Suprapubic skin (tissue), 4 donors: ENCODE results near the gene LHFPL6. TPM values are rescaled to one million over a fixed set of nuclear protein-coding genes. Genes with fewer than 3 reads are reported as not detected.
A peak's percentile ranks its signal among the peaks of the same experiment; 100 is the strongest.

Source experiments
- DNase-seq, 2 donors: peaks; one replicate each; pipeline ENCODE4 v3.0.0-alpha.2; 2019; ENCODE audit warnings: low spot score in 2 of 2
- H3K27ac ChIP-seq: fragments of 200-600 bp; sonication (generic); one replicate; pipeline ENCODE4 v1.5.1; 2019
- H3K27me3 ChIP-seq: fragments of 200-600 bp; sonication (generic); one replicate; pipeline ENCODE4 v1.5.1; 2019
- H3K36me3 ChIP-seq: fragments of 200-600 bp; sonication (generic); one replicate; pipeline ENCODE4 v1.5.1; 2019
- H3K4me1 ChIP-seq: fragments of 200-600 bp; sonication (generic); one replicate; pipeline ENCODE4 v1.5.1; 2019
- H3K4me3 ChIP-seq: fragments of 200-600 bp; sonication (generic); one replicate; pipeline ENCODE4 v1.5.1; 2019; ENCODE audit warnings: mild to moderate bottlenecking
- H3K9me3 ChIP-seq: fragments of 200-600 bp; sonication (generic); one replicate; pipeline ENCODE4 v1.5.1; 2019
- CTCF ChIP-seq, 2 donors: fragments of 200-600 bp in 1 of 2; fragments of 450-650 bp in 1 of 2; sonication (generic) in 1 of 2; IDR thresholded peaks; one replicate each; pipeline ENCODE4 v1.5.1; 2016 to 2019; ENCODE audit warnings: antibody characterized with exemption in 2 of 2, mild to moderate bottlenecking in 1 of 2, moderate library complexity in 1 of 2
- EP300 ChIP-seq: sonication (generic); formaldehyde crosslinking; IDR thresholded peaks from one replicate; pipeline ENCODE4 v1.6.1; 2017; ENCODE audit warnings: antibody characterized with exemption
- POLR2A ChIP-seq, 2 donors: fragments of 450-650 bp; IDR thresholded peaks; one replicate each; pipeline ENCODE4 v1.6.1; 2017; ENCODE audit warnings: antibody characterized with exemption in 2 of 2, mild to moderate bottlenecking in 2 of 2, moderate library complexity in 2 of 2
- POLR2AphosphoS5 ChIP-seq, 3 donors: sonication (generic); formaldehyde crosslinking; IDR thresholded peaks; one replicate each; pipeline ENCODE4 v1.6.1; 2017; ENCODE audit warnings: antibody characterized with exemption in 3 of 3
- WGBS: methylation state at CpG from one replicate; pipeline ENCODE4 v1.1.5; 2018; 5-methylcytosine and 5-hydroxymethylcytosine counted together
- total RNA-seq, 4 donors: library from RNA; depleted of rRNA; stranded (reverse); fragments of >200 nt; gene quantifications; one replicate each; pipeline ENCODE4 v1.1.0, GENCODE V29; 2016

Gene LHFPL6
- total RNA-seq, 4 donors from 2014 or later, result 10.6 to 21.0 (median 15.6) TPM

GRCh38 chr13:39631307-39631706, 28.3 kb upstream of the LHFPL6 start:
- TF ChIP-seq POLR2A (IDR thresholded peaks at IDR 0.05) (no peak), POLR2AphosphoS5 (IDR thresholded peaks at IDR 0.05) (no peak), EP300 (no peak), CTCF (IDR thresholded peaks at IDR 0.05) (no peak)
- no peak for DNase-seq
- Histone ChIP-seq H3K4me1 (no peaks in the 10 kb centered on the region), H3K27ac (no peak overlapping the region), H3K9me3 (no peaks in the 10 kb centered on the region), H3K36me3 (no peaks in the 10 kb centered on the region), H3K4me3 (no peak overlapping the region), H3K27me3 (peaks cover 4% of the 10 kb centered on the region)
- 80% methylated on average over 1 of the region's 1 CpG for WGBS

GRCh38 chr13:39623466-39623865, 20.5 kb upstream of the LHFPL6 start:
- no peak overlapping the region for H3K27ac ChIP-seq
- no peaks in the 10 kb centered on the region for H3K9me3 ChIP-seq
- TF ChIP-seq POLR2AphosphoS5 (IDR thresholded peaks at IDR 0.05) (no peak), CTCF (IDR thresholded peaks at IDR 0.05) (no peak), POLR2A (IDR thresholded peaks at IDR 0.05) (no peak), EP300 (no peak)
- no peaks in the 10 kb centered on the region for H3K27me3 ChIP-seq
- H3K36me3 ChIP-seq, result no peaks in the 10 kb centered on the region
- DNase-seq, result no peak
- no peak overlapping the region for H3K4me3 ChIP-seq
- 87% methylated on average over 1 of the region's 1 CpG for WGBS
- no peaks in the 10 kb centered on the region for H3K4me1 ChIP-seq

GRCh38 chr13:39618561-39618960, 15.6 kb upstream of the LHFPL6 start:
- Histone ChIP-seq H3K4me3 (no peak overlapping the region), H3K36me3 (no peaks in the 10 kb centered on the region), H3K27ac (no peak overlapping the region), H3K9me3 (no peaks in the 10 kb centered on the region), H3K27me3 (no peaks in the 10 kb centered on the region), H3K4me1 (no peaks in the 10 kb centered on the region)
- DNase-seq, result no peak
- TF ChIP-seq POLR2A (IDR thresholded peaks at IDR 0.05) (no peak), CTCF (IDR thresholded peaks at IDR 0.05) (no peak), POLR2AphosphoS5 (IDR thresholded peaks at IDR 0.05) (no peak), EP300 (no peak)
- 50% methylated on average over 1 of the region's 1 CpG for WGBS

GRCh38 chr13:39616087-39616694, 13.2 kb upstream of the LHFPL6 start:
- Histone ChIP-seq H3K4me1 (no peaks in the 10 kb centered on the region), H3K36me3 (no peaks in the 10 kb centered on the region), H3K27me3 (no peaks in the 10 kb centered on the region), H3K9me3 (no peaks in the 10 kb centered on the region), H3K27ac (no peak overlapping the region), H3K4me3 (no peak overlapping the region)
- TF ChIP-seq POLR2A (IDR thresholded peaks at IDR 0.05), result no peak
- no peak for TF ChIP-seq POLR2AphosphoS5 (IDR thresholded peaks at IDR 0.05)
- TF ChIP-seq CTCF (IDR thresholded peaks at IDR 0.05), result peak; percentile 52 to 83
- no peak for TF ChIP-seq EP300
- WGBS, result 30% methylated on average over 10 of the region's 10 CpGs
- no peak for DNase-seq

GRCh38 chr13:39612023-39612637, 9.1 kb upstream of the LHFPL6 start:
- peak; percentile 77 to 85 for DNase-seq
- no peaks in the 10 kb centered on the region for H3K9me3 ChIP-seq
- no peak overlapping the region for H3K27ac ChIP-seq
- H3K4me1 ChIP-seq, result no peaks in the 10 kb centered on the region
- TF ChIP-seq CTCF (IDR thresholded peaks at IDR 0.05) (peak; percentile 68 to 72), EP300 (no peak)
- no peaks in the 10 kb centered on the region for H3K27me3 ChIP-seq
- H3K36me3 ChIP-seq, result no peaks in the 10 kb centered on the region
- H3K4me3 ChIP-seq, result no peak overlapping the region
- 61% methylated on average over 5 of the region's 5 CpGs for WGBS
